ENCODE results near the gene CATSPERD. TPM values are rescaled to one million over a fixed set of nuclear protein-coding genes. Genes with fewer than 3 reads are reported as not detected.

The CATSPERD gene
- total RNA-seq, 1 experiment from 2014 or later = not detected

GRCh38 chr19:5684694-5685430 lies 35.6 kb upstream of the CATSPERD start:
- no peak for DNase-seq
- Histone ChIP-seq H3K27me3 (ENCODE audit: insufficient read depth, low read length) (no peaks in the 10 kb centered on the region), H3K79me1 (ENCODE audit: insufficient read depth, low read depth, low read length, poor library complexity, severe bottlenecking) (no peaks in the 10 kb centered on the region), H3K18ac (ENCODE audit: insufficient read length, low read depth, low read length) (no peak overlapping the region), H3T11ph (ENCODE audit: low read length) (no peak overlapping the region), H2BK12ac (ENCODE audit: insufficient read length, low read depth, low read length) (no peak overlapping the region), H2BK20ac (ENCODE audit: low read depth, low read length, poor library complexity, severe bottlenecking) (no peak overlapping the region), H2BK15ac (ENCODE audit: low read depth, low read length) (no peak overlapping the region), H4K20me1 (ENCODE audit: control insufficient read depth, insufficient read depth, insufficient read length) (no peaks in the 10 kb centered on the region), H3K9me3 (ENCODE audit: control insufficient read depth, low read depth, low read length) (no peaks in the 10 kb centered on the region), H4K8ac (replicated peaks; ENCODE audit: insufficient read length, low read depth, low read length) (no peak overlapping the region), H2AFZ (ENCODE audit: low read length) (no peak overlapping the region), H3K14ac (ENCODE audit: insufficient read depth, low read length) (no peak overlapping the region), H2AK5ac (ENCODE audit: insufficient read length, low read length) (no peak overlapping the region), H3K23me2 (ENCODE audit: insufficient read length, low read depth, low read length, poor library complexity, severe bottlenecking) (peaks cover 11% of the 10 kb centered on the region), H3K4me2 (ENCODE audit: insufficient read depth, insufficient read length, low read length) (no peak overlapping the region), H3K9ac (ENCODE audit: extremely low read depth, insufficient read length, low read length) (no peak overlapping the region), H2BK120ac (ENCODE audit: low read depth, low read length, poor library complexity, severe bottlenecking) (no peak overlapping the region), H3K27ac (ENCODE audit: insufficient read length, low read depth, low read length) (no peak overlapping the region), H4K91ac (ENCODE audit: insufficient read length, low read depth, low read length) (no peak overlapping the region), H3K4me1 (ENCODE audit: insufficient read depth, low read length) (no peaks in the 10 kb centered on the region; the same call in 1 of the 2 replicates), H2BK5ac (ENCODE audit: insufficient read length, low read length) (no peak overlapping the region), H3K23ac (ENCODE audit: insufficient read length, low read depth, low read length) (no peak overlapping the region), H3K56ac (ENCODE audit: insufficient read length, low read depth, low read length) (no peak overlapping the region), H3K79me2 (ENCODE audit: insufficient read depth, low read length) (no peaks in the 10 kb centered on the region), H3K4ac (ENCODE audit: low read depth, low read length) (no peak overlapping the region), H4K5ac (ENCODE audit: insufficient read length, low read depth, low read length) (no peak overlapping the region)
- TF ChIP-seq CTCF (conservative IDR thresholded peaks at IDR 0.05) = no peak
- peaks cover 0 to 2% of the 10 kb centered on the region in 2 experiments; a peak in 2 of 5 replicates for H3K9me3 Mint-ChIP-seq
- H3K36me3 Mint-ChIP-seq (ENCODE audit: insufficient read depth in 1 of 3, low read depth in 3 of 3) = no peaks in the 10 kb centered on the region; a peak in 2 of 7 replicates
- H3K27ac Mint-ChIP-seq = no peak overlapping the region
- peaks cover 13% of the 10 kb centered on the region for H3K27me3 Mint-ChIP-seq (ENCODE audit: low read depth)
- peak overlapping the region in 1 of 2 experiments; percentile 5; a peak in 1 of 5 replicates for H3K4me3 Mint-ChIP-seq
- no CpG with 5 or more reads among the region's 22 CpGs for WGBS (ENCODE audit: extremely low coverage, insufficient read length, low lambda C conversion rate)
- H3K4me1 Mint-ChIP-seq = peaks cover 16 to 24% of the 10 kb centered on the region in 2 experiments

Measured in H9 (cell line).